SKM-1 (cell line): Measurements from ENCODE around the gene HSPB6.
"Not testable (repeated sequence)": the region's sequence is repeated elsewhere in the genome, so short reads cannot be mapped to it uniquely, and the experiment has no call there.

Experiments
- DNase-seq: peaks from one replicate; lab custom pipeline; 2025; ENCODE audit not compliant: unreplicated experiment; lab: John Stamatoyannopoulos, UW

Gene HSPB6

GRCh38 chr19:35732540-35733179 is 24.2 kb downstream of the HSPB6 start:
- no peak for DNase-seq

GRCh38 chr19:35731779-35732405 is 24.9 kb downstream of the HSPB6 start:
- no peak for DNase-seq

DNA sequence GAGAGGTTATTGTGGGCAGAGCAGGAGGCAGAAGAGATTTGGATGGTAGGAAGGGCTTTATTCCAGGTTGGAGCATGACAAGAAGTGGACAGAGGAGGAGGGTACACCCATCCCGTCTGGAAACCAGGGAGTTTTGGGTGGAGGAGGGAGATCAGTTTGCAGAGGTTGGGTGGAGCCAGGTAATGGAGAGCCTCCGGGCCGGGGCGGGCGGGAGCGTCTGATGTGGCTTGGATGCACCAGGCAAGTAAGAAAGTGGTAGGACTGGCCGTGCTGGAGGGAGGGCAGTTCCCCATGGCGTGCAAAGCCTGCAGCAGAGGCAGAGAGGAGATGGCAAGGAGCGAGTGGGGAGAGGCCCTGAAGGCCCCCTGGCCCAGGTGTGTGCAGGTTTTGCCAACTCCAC is 25.5 kb downstream of the HSPB6 start:
- DNase-seq: no peak

DNA sequence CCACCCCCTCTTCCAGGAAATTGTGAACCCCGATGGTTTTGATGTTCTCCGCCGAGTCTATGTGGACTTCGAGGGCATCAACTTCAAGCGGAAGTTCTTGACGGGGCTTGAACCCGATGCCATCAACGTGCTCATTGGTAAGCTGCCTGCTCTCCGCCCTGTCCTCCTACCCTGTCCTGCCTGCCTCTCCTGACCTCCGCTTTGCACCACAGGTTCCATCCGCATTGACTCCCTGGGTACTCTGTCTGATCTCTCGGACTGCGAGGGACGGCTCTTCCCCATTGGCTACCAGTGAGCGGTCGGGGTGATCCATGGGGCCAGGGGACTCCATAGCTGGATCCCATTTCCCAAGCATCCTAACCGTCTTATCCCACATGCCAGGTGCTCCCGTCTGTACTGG is 26.5 kb downstream of the HSPB6 start:
- no peak for DNase-seq

- no peak for DNase-seq
Observed at GRCh38 chr19:35729763-35730162, 27.1 kb downstream of the HSPB6 start.

GRCh38 chr19:35729021-35729420 is 27.8 kb downstream of the HSPB6 start:
- DNase-seq: no peak

- no peak for DNase-seq
Observed at GRCh38 chr19:35727956-35728706, 28.7 kb downstream of the HSPB6 start.

DNA sequence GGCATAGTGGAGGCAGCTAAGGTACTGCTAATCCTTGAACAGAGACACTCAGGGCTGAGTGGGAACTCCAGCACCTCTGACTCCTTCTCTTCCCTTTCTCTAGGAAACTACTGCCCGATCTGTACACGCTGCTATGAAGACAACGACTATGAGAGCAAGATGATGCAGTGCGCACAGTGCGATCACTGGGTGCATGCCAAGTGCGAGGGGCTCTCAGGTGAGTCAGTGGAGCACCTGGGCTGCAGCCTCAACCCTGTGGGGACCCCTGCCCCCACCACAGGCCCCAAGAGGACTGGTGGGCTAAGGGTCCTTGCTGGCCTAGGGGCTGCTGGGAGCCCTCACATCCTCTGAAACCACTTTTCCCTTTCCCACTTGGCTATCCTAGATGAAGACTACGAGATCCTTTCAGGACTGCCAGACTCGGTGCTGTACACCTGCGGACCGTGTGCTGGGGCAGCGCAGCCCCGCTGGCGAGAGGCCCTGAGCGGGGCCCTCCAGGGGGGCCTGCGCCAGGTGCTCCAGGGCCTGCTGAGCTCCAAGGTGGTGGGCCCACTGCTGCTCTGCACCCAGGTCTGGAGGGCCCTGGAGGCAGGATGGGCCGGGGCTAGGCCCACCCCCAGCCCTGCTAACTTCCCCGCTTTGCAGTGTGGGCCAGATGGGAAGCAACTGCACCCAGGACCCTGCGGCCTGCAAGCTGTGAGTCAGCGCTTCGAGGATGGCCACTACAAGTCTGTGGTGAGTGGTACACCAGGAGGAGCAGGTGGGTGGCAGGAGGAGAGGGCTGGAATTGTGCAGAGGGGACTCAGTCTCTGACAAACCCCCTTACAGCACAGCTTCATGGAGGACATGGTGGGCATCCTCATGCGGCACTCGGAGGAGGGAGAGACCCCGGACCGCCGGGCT is 29.5 kb downstream of the HSPB6 start:
- no peak for DNase-seq

DNA sequence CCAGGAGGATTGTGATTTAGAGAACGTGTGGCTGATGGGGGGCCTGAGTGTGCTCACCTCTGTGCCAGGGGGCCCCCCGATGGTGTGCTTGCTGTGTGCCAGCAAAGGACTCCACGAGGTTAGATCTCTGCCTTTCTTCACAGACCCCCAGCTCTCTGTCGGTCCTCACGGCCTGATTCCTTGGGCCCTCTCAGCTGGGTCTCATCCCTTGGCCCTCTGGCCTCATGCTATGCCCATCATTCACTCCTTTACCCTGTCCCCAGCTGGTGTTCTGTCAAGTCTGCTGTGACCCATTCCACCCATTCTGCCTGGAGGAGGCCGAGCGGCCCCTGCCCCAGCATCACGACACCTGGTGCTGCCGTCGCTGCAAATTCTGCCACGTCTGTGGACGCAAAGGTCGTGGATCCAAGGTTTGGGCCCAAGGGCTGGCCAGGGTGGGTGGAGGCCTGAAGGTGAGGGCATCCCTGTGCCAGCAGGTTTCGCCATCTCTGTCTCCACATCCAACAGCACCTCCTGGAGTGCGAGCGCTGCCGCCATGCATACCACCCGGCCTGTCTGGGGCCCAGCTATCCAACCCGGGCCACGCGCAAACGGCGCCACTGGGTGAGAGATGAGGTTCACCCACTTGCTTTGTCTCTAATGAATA is 31.5 kb downstream of the HSPB6 start:
- DNase-seq: no peak

GRCh38 chr19:35724560-35724959 is 32.3 kb downstream of the HSPB6 start:
- DNase-seq: no peak

DNA sequence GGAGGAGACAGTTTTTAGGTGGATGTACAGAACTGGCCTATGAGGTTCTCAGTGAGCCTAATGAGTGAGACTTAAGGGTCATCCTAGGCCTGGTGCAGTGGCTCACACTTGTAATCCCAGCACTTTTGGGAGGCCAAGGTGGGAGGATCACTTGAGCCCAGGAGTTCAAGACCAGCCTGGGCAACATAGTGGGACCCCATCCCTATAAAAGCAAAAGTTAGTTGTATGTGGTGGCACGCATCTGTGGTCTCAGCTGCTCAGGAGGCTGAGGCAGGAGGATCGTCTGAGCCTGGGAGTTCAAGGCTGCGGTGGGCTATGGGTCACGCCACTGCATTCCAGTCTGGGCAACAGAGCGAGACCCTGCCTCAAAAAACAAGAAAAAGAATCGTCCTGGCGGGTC is 32.7 kb downstream of the HSPB6 start:
- not testable (repeated sequence) for DNase-seq

DNA sequence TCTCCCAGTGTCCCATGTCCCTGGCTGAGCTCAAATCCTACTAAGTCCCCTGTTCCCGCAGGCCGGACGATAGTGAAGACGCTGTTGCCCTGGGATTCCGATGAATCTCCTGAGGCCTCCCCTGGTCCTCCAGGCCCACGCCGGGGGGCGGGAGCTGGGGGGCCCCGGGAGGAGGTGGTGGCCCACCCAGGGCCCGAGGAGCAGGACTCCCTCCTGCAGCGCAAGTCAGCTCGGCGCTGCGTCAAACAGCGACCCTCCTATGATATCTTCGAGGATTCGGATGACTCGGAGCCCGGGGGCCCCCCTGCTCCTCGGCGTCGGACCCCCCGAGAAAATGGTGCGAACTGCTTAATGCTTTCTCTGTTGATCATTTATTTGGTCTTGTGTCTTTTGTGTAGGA is 33.2 kb downstream of the HSPB6 start:
- DNase-seq: no peak

GRCh38 chr19:35722897-35723296 is 33.9 kb downstream of the HSPB6 start:
- DNase-seq: no peak

- no peak for DNase-seq
Observed at GRCh38 chr19:35722461-35722860, 34.4 kb downstream of the HSPB6 start.

DNA sequence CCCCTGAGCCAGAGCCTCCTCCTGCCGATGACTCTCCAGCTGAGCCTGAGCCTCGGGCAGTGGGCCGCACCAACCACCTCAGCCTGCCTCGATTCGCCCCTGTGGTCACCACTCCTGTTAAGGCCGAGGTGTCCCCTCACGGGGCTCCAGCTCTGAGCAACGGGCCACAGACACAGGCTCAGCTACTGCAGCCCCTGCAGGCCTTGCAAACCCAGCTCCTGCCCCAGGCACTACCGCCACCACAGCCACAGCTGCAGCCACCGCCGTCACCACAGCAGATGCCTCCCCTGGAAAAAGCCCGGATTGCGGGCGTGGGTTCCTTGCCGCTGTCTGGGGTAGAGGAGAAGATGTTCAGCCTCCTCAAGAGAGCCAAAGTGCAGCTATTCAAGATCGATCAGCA is 35.5 kb downstream of the HSPB6 start:
- DNase-seq: no peak

DNA sequence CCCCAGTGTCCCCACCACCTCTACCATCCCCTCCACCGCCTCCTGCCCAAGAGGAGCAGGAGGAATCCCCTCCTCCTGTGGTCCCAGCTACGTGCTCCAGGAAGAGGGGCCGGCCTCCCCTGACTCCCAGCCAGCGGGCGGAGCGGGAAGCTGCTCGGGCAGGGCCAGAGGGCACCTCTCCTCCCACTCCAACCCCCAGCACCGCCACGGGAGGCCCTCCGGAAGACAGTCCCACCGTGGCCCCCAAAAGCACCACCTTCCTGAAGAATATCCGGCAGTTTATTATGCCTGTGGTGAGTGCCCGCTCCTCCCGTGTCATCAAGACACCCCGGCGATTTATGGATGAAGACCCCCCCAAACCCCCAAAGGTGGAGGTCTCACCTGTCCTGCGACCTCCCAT is 36.2 kb downstream of the HSPB6 start:
- DNase-seq: no peak

DNA sequence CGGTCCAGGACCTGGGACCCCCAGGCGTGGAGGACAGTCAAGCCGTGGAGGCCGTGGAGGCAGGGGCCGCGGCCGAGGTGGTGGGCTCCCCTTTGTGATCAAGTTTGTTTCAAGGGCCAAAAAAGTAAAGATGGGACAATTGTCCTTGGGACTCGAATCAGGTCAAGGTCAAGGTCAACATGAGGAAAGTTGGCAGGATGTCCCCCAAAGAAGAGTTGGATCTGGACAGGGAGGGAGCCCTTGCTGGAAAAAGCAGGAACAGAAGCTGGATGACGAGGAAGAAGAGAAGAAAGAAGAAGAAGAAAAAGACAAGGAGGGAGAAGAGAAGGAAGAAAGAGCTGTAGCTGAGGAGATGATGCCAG is 36.7 kb downstream of the HSPB6 start:
- no peak for DNase-seq

GRCh38 chr19:35719402-35720162 is 37.2 kb downstream of the HSPB6 start:
- DNase-seq: no peak

DNA sequence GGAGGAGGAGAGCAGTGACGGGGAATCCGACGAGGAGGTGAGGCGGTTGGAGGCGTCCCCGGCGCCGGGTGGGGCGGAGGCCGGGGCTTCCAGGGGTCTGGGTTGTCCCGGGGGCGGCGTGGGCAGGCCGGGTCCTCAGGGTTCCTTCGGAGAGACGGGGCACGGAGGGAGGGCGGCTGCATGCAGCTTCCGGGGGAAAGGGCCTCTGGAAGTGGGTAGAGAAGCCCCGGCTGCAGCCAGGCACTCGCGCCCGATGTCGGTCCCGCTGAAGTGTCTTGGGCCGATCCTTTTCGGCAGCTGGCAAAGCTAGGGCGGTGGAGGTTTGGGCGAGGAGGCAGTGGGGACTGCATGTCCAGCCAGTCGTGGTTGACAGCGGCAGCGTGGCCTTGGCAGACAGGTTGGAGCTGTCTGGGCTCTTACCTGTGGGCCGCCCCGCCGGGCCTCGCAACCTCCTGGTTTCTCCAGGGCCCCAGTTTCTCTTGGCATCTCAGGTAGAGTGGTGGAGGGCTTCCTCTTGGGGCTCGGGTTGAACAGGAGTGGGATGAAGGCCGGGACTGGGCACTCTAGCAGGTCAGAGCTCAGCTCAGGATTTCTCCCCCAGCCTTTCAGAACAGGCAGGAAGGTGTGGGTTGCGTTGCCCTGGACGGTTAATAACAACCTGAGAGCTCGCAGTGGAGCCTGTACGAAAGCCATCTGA is 38.3 kb downstream of the HSPB6 start:
- DNase-seq: no peak
